Heart left ventricle (tissue), 13 donors: ENCODE results near the gene CCK.

Experiments
- POLR2A ChIP-seq, 2 donors: fragments of 450-650 bp; IDR thresholded peaks; one replicate each; pipeline ENCODE4 v1.6.1; 2017; ENCODE audit warnings: antibody characterized with exemption in 2 of 2, mild to moderate bottlenecking in 2 of 2, moderate library complexity in 2 of 2
- TF ChIP-seq, protein P1 (sequence below), 12 donors: fragments of 200-600 bp; sonication (generic) in 4 of 12; IDR thresholded peaks; one replicate each; pipeline versions ENCODE4 v1.5.0 to v1.8.0; 2018 to 2022; ENCODE audit warnings: antibody characterized with exemption in 12 of 12, mild to moderate bottlenecking in 5 of 12
- donor health status: ischemic (EF 13 %, LVEDD 7.1; RV severe dilation, severe dysfunction).
- donor health status: DM: no; HTN: yes; CAD: no.
- donor health status: DM: no; HTN: no; CAD: no.
- donor health status: ischemic (EF 25% LVEDD 6.9; RV normal size, moderate dysfunction).
- donor health status: ischemic (EF 25% LVEDD 5.7; RV mildly dilated, moderate dysfunction).
- donor health status: ischemic (EF 35%, LVEDD 5.7; RV mildly dilated, moderate dysfunction).
- donor health status: nonischemic (EF 11% LVEDD 7.7; RV severe dilation, severe dysfunction).
- donor health status: DM: yes; HTN: yes; CAD: no.
- donor health status: PGD.
- donor health status: ischemic (EF 29% LVEDD 5.4; RV normal size, mild dysfunction).
- donor health status: nonischemic (EF 23%, LVEDD 6.1; RV moderate dilation, normal function).

DNA sequence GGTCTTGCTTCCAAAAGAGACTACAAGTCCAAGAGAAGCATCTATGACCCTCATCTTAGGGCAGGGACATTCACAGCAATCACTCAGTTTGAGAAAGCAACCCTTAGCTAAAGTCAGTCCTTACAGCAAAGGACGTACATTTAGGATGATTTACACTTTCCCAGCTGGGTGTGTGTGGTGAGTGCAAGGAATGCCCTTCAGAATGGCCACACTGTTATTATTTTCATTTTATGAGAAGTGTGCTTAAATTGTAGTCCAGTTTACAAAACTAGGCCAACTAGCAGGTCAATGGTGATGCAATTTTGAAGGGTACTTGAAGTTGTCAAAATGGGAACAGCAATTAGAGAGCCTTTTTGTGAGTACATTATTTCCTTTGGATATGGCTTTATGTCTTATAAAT, 26.0 kb upstream of the CCK start:
- TF ChIP-seq, protein P1, sequence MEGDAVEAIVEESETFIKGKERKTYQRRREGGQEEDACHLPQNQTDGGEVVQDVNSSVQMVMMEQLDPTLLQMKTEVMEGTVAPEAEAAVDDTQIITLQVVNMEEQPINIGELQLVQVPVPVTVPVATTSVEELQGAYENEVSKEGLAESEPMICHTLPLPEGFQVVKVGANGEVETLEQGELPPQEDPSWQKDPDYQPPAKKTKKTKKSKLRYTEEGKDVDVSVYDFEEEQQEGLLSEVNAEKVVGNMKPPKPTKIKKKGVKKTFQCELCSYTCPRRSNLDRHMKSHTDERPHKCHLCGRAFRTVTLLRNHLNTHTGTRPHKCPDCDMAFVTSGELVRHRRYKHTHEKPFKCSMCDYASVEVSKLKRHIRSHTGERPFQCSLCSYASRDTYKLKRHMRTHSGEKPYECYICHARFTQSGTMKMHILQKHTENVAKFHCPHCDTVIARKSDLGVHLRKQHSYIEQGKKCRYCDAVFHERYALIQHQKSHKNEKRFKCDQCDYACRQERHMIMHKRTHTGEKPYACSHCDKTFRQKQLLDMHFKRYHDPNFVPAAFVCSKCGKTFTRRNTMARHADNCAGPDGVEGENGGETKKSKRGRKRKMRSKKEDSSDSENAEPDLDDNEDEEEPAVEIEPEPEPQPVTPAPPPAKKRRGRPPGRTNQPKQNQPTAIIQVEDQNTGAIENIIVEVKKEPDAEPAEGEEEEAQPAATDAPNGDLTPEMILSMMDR (IDR thresholded peaks at IDR 0.05), result no peak
- no peak for TF ChIP-seq POLR2A (IDR thresholded peaks at IDR 0.05)
